T-helper 1 cell treated with Interleukin-12 subunit alpha and Interleukin-12 subunit beta and Interleukin-4 antibody, amounts not matched to agents 30 μg/mL and 1 μg/mL, for 36 hours (primary cell): ENCODE data around the gene PERM1.
"Not testable (repeated sequence)": the region's sequence is repeated elsewhere in the genome, so short reads cannot be mapped to it uniquely, and the experiment has no call there.

Source experiments
- H3K27ac Mint-ChIP-seq: one replicate; pipeline ENCODE4 v1.8.0; 2021; ENCODE audit warnings: mild to moderate bottlenecking, mixed read lengths
- H3K27me3 Mint-ChIP-seq: one replicate; pipeline ENCODE4 v1.8.0; 2021; ENCODE audit warnings: low read depth, mixed read lengths
- H3K36me3 Mint-ChIP-seq: one replicate; pipeline ENCODE4 v1.8.0; 2021; ENCODE audit warnings: low read depth, mixed read lengths
- H3K4me1 Mint-ChIP-seq: one replicate; pipeline ENCODE4 v1.8.0; 2021; ENCODE audit warnings: low read depth, mixed read lengths
- H3K4me3 Mint-ChIP-seq: one replicate; pipeline ENCODE4 v1.8.0; 2021; ENCODE audit warnings: mild to moderate bottlenecking, moderate library complexity, mixed read lengths
- H3K9me3 Mint-ChIP-seq: one replicate; pipeline ENCODE4 v1.8.0; 2021; ENCODE audit warnings: mixed read lengths

The PERM1 gene, protein sequence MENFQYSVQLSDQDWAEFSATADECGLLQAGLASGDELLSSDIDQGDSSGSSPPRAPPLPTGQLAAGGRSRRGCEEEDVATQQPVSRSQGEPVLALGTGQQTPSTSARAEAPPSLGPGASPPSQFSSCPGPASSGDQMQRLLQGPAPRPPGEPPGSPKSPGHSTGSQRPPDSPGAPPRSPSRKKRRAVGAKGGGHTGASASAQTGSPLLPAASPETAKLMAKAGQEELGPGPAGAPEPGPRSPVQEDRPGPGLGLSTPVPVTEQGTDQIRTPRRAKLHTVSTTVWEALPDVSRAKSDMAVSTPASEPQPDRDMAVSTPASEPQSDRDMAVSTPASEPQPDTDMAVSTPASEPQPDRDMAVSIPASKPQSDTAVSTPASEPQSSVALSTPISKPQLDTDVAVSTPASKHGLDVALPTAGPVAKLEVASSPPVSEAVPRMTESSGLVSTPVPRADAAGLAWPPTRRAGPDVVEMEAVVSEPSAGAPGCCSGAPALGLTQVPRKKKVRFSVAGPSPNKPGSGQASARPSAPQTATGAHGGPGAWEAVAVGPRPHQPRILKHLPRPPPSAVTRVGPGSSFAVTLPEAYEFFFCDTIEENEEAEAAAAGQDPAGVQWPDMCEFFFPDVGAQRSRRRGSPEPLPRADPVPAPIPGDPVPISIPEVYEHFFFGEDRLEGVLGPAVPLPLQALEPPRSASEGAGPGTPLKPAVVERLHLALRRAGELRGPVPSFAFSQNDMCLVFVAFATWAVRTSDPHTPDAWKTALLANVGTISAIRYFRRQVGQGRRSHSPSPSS

DNA sequence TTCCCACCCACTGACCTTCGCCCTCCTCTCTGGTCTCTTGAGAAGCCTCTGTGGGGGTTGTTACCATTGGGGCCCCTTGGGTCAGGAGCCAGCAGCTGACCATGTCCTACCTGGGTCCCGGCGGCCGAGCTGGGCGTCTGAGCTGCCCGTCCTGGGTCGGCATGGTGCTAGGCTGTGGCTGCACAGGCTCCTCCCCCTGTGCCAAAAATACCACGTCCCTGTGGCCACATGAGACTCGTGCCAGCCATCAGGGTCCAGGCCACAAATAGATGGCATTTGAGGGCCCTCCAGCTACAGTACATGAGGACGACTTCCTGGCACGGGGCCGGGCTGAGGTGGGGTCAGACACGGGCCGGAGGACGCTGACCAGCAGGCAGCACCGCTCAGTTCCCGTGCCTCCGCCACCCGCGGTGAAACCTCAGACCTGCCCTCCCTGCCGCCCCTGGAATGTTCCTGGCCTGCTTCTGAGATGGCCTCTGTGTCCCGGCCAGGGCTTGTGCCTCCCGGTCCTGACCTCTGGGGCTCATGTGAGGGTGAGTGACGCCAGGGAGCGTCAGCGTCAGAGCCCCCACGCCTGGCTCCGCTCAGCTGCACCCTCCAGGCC lies at the start of gene PERM1:
Gene PERM1 (minus strand): TSS at position 139 of the 604 bp plus-strand sequence. CDS start 1,064 bp downstream, outside the sequence.
- H3K4me1 Mint-ChIP-seq: peaks cover 4% of the 10 kb centered on the region
- peaks cover 18% of the 10 kb centered on the region for H3K27me3 Mint-ChIP-seq
- H3K4me3 Mint-ChIP-seq: no peak within 1 kb of the TSS
- no peak within 1 kb of the TSS for H3K27ac Mint-ChIP-seq
- no peaks in the 10 kb centered on the region for H3K9me3 Mint-ChIP-seq
- no peaks in the 10 kb centered on the region for H3K36me3 Mint-ChIP-seq

DNA sequence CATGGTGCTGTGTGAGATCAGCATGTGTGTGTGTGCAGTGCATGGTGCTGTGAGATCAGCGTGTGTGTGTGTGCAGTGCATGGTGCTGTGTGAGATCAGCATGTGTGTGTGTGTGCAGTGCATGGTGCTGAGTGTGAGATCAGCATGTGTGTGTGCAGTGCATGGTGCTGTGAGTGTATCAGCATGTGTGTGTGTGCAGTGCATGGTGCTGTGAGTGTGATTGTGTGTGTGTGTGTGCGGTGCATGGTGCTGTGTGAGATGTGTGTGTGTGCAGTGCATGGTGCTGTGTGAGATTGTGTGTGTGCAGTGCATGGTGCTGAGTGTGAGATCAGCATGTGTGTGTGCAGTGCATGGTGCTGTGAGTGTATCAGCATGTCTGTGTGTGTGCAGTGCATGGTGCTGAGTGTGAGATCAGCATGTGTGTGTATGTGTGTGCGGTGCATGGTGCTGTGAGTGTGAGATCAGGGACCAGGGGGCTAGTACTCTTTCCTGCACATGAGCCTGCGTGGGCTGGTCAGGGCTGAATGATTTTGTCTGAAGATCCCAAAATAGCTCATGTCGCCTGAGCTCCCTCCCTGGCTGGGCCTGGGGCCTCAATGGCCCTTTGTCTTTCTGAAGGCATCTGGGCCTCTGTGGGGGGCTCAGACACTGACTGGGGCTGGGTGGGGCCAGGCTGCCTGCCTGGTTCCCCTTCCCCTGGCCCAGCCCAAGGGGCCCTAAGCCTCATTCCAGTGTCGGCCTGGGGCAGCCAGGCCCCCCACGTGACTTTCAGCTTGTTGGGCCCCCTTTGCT lies 49.2 kb upstream of the PERM1 start:
- not testable (repeated sequence) for H3K9me3 Mint-ChIP-seq, H3K27ac Mint-ChIP-seq, H3K4me3 Mint-ChIP-seq, H3K4me1 Mint-ChIP-seq, H3K36me3 Mint-ChIP-seq, H3K27me3 Mint-ChIP-seq

DNA sequence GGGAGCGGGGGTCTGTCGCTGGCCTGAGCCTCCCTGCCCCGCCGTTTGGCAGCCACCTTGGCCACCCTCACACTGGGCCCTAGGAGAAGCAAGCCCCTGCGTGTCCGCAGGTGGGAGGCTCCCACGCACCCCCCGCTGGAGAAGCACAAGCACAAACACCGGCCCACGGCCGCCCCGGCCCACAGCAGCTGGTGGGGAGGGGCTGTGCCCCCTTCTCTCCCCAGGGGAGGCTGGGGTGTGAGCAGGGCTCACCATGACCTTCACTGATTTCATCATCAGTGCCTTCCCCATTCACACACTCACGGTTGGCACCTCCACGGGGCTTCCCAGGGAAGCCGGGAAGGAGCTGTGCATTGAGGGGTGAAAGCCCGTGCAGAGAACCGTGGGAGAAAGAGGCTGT lies 45.9 kb upstream of the PERM1 start:
- H3K9me3 Mint-ChIP-seq: no peaks in the 10 kb centered on the region
- no peak overlapping the region for H3K27ac Mint-ChIP-seq
- no peaks in the 10 kb centered on the region for H3K36me3 Mint-ChIP-seq
- H3K4me1 Mint-ChIP-seq: peaks cover 4% of the 10 kb centered on the region
- H3K4me3 Mint-ChIP-seq: no peak overlapping the region
- peaks cover 6% of the 10 kb centered on the region for H3K27me3 Mint-ChIP-seq

DNA sequence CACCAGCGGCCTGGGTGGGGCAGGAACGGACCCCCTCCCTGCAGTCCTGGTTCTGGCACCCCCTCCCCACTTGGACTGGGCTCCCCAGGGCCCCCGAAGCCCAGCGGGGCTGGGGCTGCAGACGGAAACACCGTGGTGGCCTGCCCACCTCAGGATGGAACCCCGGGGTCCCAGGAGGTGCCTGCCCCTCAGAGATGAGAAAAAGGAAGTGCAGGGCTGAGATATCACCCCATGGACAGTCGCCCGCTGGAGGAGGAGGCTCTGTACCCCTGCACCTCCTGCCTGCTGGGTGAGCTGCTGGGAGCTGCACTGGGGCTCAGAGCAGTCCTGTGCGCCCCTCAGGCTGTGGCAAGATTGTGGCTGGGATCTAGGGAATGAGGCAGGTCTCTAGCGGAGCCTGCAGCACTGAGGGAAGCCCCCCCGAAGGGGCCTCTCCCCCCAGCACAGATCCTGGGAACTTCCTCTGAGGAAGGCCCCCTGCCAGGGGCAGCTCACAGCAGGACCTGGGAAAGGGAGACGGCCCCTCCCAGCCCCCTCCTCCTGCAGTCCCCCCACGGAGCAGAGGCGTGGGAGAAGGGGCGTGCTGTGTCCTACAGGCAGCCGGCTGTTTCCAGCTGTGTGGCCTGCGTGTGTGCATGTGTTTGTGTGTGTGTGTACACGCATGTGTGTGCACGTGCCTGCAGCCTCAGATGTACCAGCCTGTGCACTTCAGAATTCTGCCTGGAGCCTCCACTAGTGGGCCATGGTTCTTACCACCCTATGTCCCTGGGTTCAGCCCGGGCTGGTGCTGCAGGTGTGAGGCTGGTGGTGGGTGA lies 44.9 kb upstream of the PERM1 start:
- Mint-ChIP-seq H3K36me3 (no peaks in the 10 kb centered on the region), H3K27me3 (peaks cover 9% of the 10 kb centered on the region), H3K9me3 (no peaks in the 10 kb centered on the region), H3K27ac (no peak overlapping the region), H3K4me3 (no peak overlapping the region), H3K4me1 (peaks cover 4% of the 10 kb centered on the region)

DNA sequence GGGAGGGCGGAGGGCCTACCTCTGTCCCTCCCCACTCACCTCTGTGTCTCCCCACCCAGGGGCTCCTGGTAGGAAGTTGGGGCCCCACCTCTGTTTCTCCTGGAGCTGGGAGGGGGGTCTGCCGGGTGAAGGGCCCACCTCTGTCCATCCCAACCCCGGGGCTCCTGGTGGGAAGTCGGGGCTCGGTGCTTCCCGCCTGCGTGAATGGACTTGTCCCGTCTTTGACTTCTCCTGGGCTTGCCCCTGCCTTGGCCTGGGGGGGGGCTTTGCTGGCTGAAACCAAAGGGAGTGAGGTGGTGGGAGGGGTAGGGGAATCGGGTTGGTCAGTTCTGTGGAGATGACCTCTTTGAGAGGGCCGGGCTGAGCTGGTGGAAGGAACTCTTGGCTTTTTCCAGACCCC lies 43.8 kb upstream of the PERM1 start:
- Mint-ChIP-seq H3K27me3 (peaks cover 10% of the 10 kb centered on the region), H3K36me3 (no peaks in the 10 kb centered on the region), H3K4me1 (peaks cover 4% of the 10 kb centered on the region), H3K9me3 (no peaks in the 10 kb centered on the region), H3K27ac (no peak overlapping the region), H3K4me3 (no peak overlapping the region)

DNA sequence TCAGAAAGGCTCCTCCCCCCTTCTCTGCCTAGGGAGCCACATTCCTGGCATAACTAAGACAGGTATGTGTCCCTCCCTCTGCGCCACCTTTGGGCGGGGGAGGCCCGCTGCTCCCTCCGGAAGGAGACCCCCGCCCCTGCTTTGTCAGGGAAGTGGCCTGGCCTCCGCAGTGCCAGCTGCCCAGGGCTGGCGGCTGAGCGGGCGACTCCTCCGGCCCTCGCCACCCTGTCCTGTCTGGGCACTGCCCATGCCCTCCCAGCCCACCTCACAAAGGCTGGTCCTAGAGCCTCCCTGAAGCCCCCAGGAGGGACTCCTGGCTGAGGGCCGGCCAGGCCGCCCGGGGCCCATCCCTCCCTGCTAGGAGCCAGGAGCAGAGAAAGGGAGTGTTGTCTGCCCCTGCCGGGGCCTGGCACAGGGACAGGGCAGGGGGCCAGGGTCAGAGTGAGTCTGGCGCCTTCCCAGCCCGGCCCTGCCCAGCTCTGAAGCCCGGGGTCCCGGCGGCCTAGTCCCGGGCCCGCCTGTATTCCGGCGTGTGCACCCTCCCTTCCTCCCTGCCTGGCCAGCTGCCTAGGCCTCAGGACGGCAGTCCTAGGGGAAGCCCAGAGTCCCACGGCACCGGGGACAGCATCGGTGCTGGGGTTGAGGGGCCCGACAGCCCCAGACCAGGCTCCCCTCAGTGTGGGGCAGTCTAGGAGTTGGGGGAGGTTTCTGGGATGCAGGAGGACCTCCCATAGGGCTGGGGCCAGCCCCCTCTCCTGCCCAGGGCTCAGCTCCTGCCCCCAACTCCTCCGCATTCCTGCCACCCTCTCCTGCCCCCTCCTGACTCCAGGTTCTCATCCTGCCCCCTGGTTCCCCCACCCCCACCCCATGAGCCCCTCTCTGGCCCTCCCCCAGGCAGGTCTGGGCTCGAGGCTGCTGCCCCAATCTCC lies 43.1 kb upstream of the PERM1 start:
- Mint-ChIP-seq H3K27ac (no peak overlapping the region), H3K4me1 (peaks cover 4% of the 10 kb centered on the region), H3K9me3 (no peaks in the 10 kb centered on the region), H3K4me3 (no peak overlapping the region), H3K36me3 (no peaks in the 10 kb centered on the region), H3K27me3 (peaks cover 10% of the 10 kb centered on the region)

DNA sequence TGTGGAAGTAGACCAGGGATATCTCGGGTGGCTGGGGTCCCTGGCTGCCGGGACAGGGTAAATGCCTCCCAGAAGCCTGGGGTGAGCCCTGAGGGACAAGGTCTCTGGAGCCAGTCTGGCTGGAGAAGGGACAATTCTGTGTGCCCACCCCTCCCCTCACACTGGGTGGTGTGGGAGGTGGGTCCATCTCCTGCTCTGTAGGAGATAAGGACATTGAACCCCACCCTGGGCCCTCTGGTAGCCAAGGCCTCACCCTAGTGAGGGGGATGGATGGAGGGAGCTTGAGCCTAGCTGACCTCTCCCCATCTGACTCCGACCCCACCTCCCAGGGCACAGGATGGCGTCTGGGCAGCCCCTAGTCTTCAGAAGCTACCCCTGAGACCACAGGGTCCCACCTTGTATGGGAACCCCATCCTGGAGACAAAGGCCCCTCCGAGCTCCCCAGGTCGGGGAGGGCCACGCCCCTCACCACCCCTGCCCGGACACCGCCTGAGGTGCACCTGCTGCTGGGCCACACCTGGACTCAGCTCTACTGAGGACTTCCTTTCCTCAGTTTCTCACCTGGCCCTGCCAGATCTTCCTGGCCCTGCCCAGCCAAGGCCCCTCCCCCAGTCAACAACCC lies 42.4 kb upstream of the PERM1 start:
- H3K9me3 Mint-ChIP-seq: no peaks in the 10 kb centered on the region
- peaks cover 4% of the 10 kb centered on the region for H3K4me1 Mint-ChIP-seq
- H3K27ac Mint-ChIP-seq: no peak overlapping the region
- no peak overlapping the region for H3K4me3 Mint-ChIP-seq
- H3K27me3 Mint-ChIP-seq: peaks cover 10% of the 10 kb centered on the region
- H3K36me3 Mint-ChIP-seq: no peaks in the 10 kb centered on the region

DNA sequence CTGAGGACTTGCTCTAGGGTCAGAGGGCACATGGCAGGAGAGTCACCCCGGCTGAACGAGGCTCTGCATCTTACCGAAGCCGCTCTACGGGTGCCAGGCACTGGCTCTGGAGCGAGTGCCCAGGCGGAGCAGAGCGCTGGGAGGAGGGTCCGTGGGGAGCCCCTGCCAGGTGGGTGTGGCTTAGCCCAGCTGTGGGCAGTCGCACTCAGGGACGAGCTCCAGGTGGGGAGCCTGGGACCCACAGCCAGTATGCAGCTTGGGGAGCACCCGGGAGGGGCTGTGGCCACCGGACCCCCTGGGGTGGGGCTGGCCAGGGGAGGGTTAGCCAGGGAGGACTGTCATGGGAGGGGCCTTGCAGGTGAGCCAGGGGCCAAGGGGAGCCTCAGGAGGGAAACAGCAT lies 41.8 kb upstream of the PERM1 start:
- Mint-ChIP-seq H3K4me3 (no peak overlapping the region), H3K36me3 (no peaks in the 10 kb centered on the region), H3K27ac (no peak overlapping the region), H3K4me1 (peaks cover 4% of the 10 kb centered on the region), H3K27me3 (peaks cover 10% of the 10 kb centered on the region), H3K9me3 (no peaks in the 10 kb centered on the region)

DNA sequence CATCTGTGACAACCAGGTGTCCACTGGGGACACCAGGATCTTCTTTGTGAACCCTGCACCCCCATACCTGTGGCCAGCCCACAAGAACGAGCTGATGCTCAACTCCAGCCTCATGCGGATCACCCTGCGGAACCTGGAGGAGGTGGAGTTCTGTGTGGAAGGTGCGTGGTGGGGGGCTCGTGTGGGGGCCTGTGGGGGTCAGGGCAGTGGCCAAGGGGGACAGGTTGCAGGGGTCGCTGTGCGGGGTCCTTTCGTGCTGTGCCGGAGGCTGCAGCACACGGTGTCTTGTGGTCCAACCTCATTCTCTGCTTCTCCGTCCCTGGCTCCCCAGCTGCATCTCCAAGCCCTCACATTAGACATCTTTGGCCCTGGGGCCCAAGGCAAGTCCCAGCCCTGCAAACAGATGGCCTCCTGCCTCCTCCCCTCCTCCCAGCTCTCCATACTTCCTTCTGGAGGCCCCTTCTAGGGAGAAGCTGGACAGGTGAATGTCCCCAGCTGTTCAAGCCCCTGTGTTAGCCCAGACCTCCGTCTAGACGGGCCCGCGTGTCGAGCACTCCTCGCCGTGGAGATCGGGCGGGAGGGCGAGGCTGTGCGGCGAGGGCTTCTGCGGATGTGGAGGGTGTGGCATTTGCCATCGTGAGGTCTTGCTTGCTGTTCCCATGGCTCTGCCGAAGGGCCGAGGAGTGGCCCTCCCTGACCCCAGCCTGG lies 40.6 kb upstream of the PERM1 start:
- H3K4me3 Mint-ChIP-seq: peak overlapping the region; percentile 51
- peaks cover 10% of the 10 kb centered on the region for H3K27me3 Mint-ChIP-seq
- H3K36me3 Mint-ChIP-seq: peaks cover under 1% of the 10 kb centered on the region
- peaks cover 5% of the 10 kb centered on the region for H3K4me1 Mint-ChIP-seq
- no peaks in the 10 kb centered on the region for H3K9me3 Mint-ChIP-seq
- H3K27ac Mint-ChIP-seq: no peak overlapping the region

DNA sequence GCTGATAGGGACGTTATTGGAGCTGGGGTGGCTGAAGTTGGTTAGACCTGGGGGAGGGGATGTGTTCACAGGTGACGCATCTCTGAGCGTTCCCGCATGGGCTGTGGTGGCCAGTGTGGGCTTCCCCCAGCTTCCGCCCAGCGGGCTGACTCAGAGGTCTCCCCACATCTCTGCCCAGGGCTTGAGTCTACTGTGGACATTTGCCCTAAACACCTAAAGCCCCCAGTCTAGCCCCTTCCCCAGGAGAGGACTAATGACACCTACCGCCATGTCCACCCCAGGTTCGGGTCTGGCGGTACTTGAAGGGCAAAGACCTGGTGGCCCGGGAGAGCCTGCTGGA lies 40.0 kb upstream of the PERM1 start:
- Mint-ChIP-seq H3K4me1 (peaks cover 10% of the 10 kb centered on the region), H3K4me3 (no peak overlapping the region), H3K9me3 (no peaks in the 10 kb centered on the region), H3K27me3 (peaks cover 10% of the 10 kb centered on the region), H3K27ac (no peak overlapping the region), H3K36me3 (peaks cover 6% of the 10 kb centered on the region)

DNA sequence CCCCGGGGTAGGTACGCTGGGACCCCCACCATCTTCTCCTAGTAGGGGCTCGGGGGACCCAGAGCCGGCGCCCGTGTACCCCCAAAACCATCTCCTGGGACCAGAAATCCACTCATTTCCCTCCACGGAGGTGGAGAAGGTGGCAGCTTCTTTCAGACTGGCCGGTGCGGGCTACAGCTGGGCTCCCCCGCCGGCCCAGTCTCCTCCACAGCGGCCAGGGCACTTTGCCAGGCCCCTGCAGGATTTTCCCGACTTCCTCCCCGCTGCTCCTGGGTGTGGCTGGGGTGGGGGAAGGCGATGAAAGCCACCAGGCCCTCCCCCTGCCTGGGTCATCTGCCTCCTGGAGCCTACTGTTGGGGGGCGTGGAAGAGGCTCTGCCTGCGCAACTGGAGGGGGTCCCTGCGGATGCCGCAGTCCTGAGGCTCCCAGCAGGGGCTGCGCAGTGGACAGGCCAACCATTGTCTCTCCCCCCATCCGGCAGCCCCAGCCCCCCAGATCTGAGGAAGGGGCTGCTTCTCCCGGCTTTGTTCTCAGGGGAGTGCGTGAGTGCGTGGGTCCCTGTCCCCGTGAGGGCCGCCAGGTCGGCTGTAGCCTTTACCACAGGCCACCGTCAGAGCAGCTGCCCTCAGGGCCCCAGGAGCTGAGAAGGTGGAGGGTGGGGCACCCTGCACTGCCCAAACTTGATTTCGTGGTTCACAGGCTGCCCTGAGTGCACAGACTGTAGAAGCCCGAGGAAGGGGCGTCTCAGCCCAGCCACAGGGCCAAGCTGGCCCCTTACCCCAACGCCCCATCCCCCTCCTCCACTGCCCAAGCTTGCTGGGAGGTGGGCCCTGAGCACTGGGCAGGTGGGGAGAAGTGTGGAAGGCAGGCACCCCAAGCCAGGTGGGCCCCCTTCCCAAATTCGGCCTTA lies 39.4 kb upstream of the PERM1 start:
- Mint-ChIP-seq H3K27me3 (peaks cover 10% of the 10 kb centered on the region), H3K4me3 (peak overlapping the region; percentile 60), H3K4me1 (peaks cover 10% of the 10 kb centered on the region), H3K36me3 (peaks cover 6% of the 10 kb centered on the region), H3K27ac (no peak overlapping the region), H3K9me3 (no peaks in the 10 kb centered on the region)
